Activated gamma-delta T cell (primary cell): ENCODE results near the gene CDRT15L2.
"Not testable (repeated sequence)": the region's sequence is repeated elsewhere in the genome, so short reads cannot be mapped to it uniquely, and the experiment has no call there.

Source experiments
- DNase-seq: peaks from one replicate; lab custom pipeline; 2025; lab: John Stamatoyannopoulos, UW

The CDRT15L2 gene

GRCh38 chr17:20575071-20575470 lies 4.5 kb upstream of the CDRT15L2 start:
- not testable (repeated sequence) for DNase-seq

DNA sequence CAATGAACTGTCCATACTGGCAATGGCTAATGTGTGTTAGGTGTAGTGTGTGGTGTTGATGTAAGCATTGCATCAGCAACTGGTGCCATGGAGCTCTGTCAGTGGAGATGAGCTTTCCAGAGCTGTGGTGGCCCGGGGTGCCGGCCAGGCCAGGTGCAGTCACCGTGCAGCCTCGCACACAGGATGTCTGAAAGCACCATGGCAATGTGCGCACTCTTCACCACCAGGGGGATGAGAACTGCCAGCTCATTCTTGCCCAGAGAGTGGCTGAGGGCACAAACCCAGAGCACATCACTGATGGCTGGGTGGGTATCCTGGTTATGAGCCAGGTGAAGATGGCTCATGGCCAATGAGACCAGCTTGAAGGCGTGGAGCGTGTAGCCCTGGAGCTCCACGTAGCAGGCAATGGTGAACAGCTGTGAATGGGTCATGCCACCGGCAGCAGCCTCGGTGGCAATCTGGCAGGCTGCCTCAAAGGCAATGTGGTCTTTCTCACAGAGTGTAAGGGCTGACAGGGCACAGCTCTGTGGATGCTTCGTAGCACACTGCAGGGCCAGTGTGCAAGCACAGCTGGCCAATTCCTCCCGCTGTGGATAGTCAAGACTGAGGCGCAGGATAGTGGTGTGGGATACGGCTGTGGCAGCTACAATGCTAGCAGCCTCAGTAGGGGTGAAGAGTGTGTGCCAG lies 4.5 kb downstream of the CDRT15L2 start:
- not testable (repeated sequence) for DNase-seq

DNA sequence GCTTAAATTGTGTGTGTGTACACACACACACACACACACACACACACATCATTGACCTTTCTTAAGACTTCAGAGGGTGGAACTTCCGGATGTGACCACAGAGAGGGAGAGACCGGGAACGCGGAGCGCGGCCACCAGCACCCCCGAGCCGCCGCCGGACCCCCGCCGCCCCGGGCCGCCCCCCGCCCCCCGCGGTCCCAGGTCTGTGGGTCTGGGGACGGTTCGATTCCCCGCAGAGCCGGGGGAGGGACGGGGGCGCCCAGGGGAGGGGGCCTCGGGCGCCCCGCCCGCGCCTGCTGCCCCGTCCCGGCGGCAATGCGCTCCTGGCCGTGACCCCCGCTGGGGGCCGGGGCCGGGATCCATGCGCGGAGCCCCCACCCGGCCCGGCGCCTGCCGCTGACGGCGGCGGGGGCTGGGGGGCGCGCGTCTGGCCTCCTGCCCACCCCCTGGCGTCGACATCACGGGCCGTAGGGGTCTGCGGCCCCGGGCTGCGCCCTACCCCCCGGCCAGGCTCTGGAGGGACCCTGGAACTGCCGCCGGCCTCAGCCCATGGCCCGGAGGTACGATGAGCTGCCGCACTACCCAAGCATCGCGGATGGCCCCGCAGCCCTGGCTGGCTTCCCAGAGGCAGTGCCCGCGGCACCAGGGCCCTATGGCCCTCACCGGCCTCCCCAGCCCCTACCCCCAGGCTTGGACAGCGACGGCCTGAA lies 9.4 kb downstream of the CDRT15L2 start:
- not testable (repeated sequence) for DNase-seq

- not testable (repeated sequence) for DNase-seq
Observed at GRCh38 chr17:20589454-20589810, 9.9 kb downstream of the CDRT15L2 start.

DNA sequence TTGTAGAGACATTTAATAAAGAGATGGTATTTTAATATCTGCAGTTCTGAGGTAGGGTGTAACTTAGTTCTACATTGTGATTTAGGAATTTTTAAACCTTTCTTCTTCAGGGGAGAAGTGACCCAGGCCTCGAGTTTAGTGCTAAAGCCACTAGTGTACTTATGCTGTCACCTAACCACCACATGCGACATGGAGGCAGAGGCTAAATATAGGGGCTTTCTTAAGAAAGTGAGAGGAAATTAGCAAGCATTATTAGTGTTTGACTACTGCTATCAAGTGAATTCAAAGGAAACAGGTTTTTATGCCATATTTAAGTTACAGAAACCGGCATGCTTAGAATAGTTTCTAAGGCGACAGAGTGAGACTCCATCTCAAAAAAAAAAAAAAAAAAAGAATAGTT lies 11.5 kb downstream of the CDRT15L2 start:
- DNase-seq: not testable (repeated sequence)

GRCh38 chr17:20605568-20605967 lies 26.0 kb downstream of the CDRT15L2 start:
- not testable (repeated sequence) for DNase-seq

- not testable (repeated sequence) for DNase-seq
Observed at GRCh38 chr17:20609490-20609889, 30.0 kb downstream of the CDRT15L2 start.

DNA sequence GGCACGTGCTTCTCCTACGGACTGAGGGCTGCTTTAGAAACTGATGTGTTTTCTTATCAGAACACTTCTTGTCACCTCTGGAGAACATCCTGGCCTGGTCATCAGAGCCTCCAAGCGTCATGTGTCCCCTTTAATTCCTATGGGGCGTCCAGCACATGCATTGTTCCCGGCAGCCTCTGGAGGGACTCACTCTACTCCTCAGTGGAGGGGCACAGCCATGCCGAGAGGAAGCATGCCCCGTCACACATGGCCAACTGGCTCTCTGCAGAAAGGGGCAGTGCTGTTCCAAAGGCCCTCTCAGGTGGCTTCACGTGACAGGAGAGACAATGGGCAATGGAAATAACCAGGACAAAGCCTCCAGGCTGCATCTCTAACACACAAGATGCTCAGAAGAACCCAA lies 31.8 kb downstream of the CDRT15L2 start:
- DNase-seq: no peak

DNA sequence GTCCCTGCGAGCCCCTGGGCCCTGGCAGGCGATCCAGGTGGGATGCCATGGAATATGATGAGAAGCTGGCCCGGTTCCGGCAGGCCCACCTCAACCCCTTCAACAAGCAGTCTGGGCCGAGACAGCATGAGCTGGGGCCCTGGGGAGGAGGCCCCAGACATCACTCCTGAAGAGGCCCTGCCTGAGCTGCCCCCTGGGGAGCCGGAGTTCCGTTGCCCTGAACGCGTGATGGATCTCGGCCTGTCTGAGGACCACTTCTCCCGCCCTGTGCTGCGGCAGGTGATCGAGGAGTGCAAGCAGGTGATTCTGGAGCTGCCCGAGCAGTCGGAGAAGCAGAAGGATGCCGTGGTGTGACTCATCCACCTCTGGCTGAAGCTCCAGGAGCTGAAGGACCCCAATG lies 33.1 kb downstream of the CDRT15L2 start:
- no peak for DNase-seq

GRCh38 chr17:20613248-20613647 lies 33.7 kb downstream of the CDRT15L2 start:
- no peak for DNase-seq

GRCh38 chr17:20613905-20614304 lies 34.4 kb downstream of the CDRT15L2 start:
- no peak for DNase-seq

- not testable (repeated sequence) for DNase-seq
Observed at GRCh38 chr17:20615461-20615860, 35.9 kb downstream of the CDRT15L2 start.
